Erythroblast (primary cell): ENCODE data around the gene FMN1.

Experiments
- GATA1 ChIP-seq: IDR thresholded peaks from 2 replicates; pipeline ENCODE4 v1.6.1; 2011; ENCODE audit warnings: low read depth, mild to moderate bottlenecking, control low read depth, low read length, moderate library complexity
- POLR2A ChIP-seq: IDR thresholded peaks from 2 replicates; pipeline ENCODE4 v1.6.1; 2011; ENCODE audit warnings: mild to moderate bottlenecking, low read length

GRCh38 chr15:33201491-33202231 lies 7.1 kb upstream of the FMN1 start:
- no peak for TF ChIP-seq POLR2A
- TF ChIP-seq GATA1, result no peak
